HG03457 (cell line): ENCODE data around the gene SAA4.
"Not testable (repeated sequence)": the region's sequence is repeated elsewhere in the genome, so short reads cannot be mapped to it uniquely, and the experiment has no call there.

Source experiments
- ATAC-seq: cut with Tn5 transposase; IDR thresholded peaks from one replicate; pipeline ENCODE4 v1.9.1; 2021; ENCODE audit warnings: moderate number of reproducible peaks; ENCODE audit not compliant: unreplicated experiment

SAA4 gene, protein sequence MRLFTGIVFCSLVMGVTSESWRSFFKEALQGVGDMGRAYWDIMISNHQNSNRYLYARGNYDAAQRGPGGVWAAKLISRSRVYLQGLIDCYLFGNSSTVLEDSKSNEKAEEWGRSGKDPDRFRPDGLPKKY

GRCh38 chr11:18236664-18237356, at the start of gene SAA4:
Gene SAA4 (minus strand): TSS chr11:18236802. CDS start chr11:18235926, 876 bp downstream.
- ATAC-seq, result no peak

DNA sequence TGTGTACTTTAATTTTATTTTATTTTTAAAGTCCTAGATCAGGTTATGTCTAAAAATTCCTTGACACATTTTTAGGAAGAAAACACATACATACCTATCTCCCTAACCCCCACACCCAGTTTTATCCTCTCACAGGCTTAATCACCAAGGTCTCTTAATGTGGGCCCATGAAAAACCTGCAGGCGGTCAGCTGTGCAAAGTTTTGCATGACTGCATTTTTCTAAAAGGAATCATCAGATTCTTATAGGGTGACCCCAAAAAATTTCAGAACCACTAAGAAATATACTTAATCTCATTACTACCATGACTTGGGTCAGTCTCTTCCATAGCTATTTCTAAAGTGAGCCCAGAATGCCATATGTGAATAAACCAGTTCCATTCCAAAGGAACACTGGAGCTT, 49.2 kb upstream of the SAA4 start:
- ATAC-seq, result no peak

DNA sequence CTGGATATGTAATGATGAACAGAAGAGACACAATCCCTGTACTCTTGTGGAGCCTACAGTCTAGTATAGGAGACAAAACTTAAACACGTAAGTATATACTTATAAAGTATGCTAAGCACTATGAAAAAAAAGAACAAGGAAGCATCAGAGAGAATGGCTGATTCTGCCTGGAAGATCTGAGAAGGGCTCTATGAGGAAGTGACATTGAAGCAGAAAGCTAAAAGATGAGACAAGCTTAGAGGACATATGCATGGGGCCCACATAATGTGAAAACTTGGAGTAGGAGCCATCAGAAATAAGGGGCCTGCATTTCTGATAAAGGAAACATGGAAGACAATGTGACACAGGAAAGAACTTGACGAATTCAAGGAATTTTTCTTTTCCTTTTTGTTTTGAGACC, 46.0 kb upstream of the SAA4 start:
- no peak for ATAC-seq

DNA sequence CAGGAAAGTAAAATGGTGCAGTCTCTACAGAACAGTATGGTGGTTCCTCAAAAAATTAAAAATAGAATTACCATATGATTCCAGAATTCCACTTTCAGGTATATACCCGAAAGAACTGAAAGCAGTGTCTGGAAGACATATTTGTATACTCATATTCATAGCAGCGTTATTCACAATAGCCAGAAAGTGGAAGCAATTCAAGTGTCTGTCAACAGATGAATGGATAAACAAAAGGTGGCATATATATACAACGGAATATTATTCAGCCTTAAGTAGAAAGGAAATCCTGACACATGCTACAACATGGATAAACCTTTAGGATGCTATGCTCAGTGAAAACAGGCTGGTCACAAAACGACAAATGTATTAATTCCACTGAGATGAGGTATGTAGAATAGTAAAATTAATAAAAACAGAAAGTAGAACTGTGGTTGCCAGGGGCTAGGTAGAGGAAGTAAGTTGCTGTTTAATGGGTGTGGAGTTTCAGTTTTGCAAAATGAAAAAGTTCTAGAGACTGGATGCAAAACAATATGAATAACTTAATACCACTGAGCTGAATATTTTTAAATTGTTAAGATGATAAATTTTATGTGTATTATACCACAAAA, 43.9 kb upstream of the SAA4 start:
- peak; percentile 61 for ATAC-seq

DNA sequence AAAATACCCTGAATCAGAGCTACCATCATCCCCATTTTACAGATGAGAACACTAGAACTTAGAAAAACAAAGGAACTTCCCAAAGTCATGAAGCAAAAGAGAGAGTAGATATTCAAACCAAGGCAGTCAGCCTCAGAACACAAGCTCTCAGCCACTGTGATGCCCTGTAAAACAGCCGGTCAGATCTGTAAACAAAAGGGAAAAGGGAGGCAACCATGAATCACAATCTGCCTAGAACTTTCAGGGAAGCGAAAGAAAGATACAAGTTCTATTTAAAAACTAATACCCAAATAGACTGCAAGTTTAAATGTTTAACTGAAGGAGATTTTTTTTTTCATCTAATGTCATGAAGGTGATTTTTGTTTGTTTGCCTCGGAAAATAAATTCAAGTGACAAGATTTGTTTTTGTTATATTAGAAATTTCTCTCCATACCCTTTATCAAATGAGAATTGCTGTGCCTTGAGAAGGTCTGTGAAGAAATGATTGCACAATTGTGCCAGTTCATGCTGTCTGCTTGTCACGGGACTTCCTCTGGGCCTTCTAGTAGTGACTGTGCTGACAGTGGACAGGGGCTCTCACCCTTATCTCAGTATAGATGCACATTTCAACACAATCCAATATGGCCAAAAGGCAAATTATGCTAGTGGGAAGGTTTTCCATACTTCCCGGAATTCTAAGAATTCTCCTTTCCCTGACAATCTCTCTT, 41.1 kb upstream of the SAA4 start:
- no peak for ATAC-seq

DNA sequence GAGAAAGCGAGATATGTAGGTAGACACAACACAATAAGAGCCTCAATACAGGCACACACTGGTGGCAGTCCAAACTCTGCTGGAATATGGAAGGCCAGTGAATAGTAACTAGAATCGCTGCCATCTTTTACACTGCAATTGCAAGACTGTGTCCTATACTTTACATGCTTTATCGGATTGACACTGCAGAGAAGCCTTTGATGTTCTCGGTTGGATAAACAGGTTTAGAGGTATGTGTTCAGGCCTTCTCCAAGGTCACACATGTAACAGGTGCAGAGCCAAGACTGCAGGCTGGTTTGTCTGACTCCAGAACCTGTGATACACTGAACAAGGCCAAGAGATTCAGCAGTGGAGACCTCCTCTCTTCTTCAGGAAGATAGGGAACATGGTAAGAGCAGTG, 34.6 kb upstream of the SAA4 start:
- no peak for ATAC-seq

DNA sequence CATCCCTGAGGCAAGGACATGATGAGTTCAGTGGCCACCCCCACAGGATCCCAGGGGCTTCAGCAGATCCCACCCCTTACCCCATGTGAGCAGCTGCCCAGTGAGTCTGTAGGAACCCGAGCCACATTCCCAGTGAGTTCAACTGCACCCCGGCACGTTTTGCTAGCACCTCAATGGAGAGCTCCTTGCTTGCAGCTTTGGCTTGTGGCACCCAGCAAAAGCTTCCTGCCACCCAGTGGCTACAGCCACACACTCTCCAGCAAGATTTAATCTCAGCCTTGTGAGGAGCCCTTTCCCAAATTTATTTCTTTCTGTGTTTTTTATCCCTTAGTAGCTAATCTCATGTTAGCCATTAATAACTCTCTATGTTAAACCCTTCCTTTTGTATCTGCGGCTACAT, 33.5 kb upstream of the SAA4 start:
- no peak for ATAC-seq

DNA sequence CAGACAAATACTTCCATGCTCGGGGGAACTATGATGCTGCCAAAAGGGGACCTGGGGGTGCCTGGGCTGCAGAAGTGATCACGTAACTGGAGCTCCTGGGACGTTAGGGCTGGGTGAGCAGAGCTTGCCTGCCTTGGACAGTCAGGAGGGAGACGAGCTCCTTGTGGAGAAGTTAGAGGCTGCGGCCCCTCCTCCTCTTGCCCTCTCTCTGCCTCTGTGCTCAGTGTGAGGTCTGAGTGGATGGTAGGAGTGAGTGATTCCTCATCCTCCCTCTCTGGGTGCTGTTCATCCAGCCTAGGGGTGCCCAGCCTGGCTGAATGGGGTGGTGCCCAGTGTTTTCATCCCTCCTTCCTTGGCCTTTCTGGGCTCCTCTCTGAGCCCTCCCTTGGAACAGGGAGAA, 32.6 kb upstream of the SAA4 start:
- not testable (repeated sequence) for ATAC-seq

GRCh38 chr11:18267335-18268133, 30.9 kb upstream of the SAA4 start:
- peak; percentile 49 for ATAC-seq

DNA sequence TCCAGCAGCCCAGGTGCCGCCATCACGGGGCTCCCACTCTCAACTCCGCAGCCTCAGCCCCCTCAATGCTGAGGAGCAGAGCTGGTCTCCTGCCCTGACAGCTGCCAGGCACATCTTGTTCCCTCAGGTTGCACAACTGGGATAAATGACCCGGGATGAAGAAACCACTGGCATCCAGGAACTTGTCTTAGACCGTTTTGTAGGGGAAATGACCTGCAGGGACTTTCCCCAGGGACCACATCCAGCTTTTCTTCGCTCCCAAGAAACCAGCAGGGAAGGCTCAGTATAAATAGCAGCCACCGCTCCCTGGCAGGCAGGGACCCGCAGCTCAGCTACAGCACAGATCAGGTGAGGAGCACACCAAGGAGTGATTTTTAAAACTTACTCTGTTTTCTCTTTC, 29.3 kb upstream of the SAA4 start, which contains the start of gene SAA1:
TSS of gene SAA1 (plus strand) at position 316 of the 400 bp plus-strand sequence. CDS start 624 bp downstream, outside the sequence.
- no peak for ATAC-seq

- no peak for ATAC-seq
Measured at GRCh38 chr11:18264677-18265555, 28.3 kb upstream of the SAA4 start.

DNA sequence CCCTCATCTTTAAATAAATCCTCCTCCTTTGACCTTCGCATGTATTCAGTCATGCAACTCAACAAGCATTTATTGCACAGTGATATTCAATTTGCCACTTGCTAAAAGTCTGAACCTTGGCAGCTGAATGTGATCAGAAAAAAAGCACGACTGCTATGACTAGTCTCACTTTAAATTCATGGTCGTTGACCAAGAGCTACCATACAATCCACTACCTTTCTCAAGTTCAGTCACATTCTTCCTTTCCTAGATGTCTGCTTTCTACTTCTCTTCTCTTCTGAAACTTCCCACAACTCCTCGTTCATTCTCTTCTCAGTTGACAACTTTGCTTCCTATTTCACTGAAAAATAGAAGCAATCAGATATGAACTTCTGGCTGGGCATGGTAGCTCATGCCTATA, 27.4 kb upstream of the SAA4 start:
- ATAC-seq, result no peak

DNA sequence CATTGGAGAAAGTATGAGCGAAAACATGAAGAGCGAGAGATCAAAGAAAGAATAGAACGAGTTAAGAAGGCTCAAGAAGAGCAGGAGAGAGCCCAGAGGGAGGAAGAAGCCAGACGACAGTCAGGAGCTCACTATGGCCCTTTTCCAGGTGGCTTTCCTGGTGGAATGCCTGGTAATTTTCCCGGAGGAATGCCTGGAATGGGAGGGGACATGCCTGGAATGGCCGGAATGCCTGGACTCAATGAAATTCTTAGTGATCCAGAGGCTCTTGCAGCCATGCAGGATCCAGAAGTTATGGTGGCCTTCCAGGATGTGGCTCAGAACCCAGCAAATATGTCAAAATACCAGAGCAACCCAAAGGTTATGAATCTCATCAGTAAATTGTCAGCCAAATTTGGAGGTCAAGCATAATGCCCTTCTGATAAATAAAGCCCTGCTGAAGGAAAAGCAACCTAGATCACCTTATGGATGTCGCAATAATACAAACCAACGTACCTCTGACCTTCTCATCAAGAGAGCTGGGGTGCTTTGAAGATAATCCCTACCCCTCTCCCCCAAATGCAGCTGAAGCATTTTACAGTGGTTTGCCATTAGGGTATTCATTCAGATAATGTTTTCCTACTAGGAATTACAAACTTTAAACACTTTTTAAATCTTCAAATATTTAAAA, 26.2 kb upstream of the SAA4 start:
- not testable (repeated sequence) for ATAC-seq

DNA sequence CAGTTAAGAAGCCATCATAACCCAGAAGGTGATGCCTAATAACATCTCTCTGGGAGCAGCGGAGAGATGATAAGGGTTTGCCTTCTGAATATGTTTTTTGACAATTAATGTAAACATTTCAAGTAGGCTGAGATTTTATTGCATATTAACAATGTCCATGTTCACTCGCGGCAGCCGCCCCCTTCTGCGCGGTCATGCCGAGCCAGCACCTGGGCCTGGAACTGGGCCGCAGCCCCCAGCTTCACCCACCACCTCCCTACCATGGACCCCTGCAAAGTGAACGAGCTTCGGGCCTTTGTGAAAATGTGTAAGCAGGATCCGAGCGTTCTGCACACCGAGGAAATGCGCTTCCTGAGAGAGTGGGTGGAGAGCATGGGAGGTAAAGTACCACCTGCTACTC, 25.1 kb upstream of the SAA4 start:
- ATAC-seq, result no peak

DNA sequence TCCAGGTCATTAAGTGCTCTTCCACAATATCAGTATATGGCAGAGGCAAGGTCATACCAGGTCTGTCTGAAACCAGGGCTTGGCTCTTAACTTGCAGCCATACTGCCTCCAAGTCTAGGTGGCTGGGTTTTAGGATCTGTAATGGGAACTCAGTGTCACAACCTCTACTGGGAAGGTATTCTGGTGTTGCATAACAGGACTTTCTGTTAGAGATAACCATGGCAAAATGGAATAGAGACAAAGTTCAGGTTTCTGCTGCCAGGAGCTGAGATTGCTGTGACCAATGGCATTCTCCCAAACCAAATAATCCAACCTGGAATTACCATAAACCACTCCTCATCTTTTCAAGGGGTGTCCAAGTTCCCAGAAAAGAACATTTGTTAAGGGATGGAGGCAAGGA, 22.7 kb upstream of the SAA4 start:
- ATAC-seq, result no peak

DNA sequence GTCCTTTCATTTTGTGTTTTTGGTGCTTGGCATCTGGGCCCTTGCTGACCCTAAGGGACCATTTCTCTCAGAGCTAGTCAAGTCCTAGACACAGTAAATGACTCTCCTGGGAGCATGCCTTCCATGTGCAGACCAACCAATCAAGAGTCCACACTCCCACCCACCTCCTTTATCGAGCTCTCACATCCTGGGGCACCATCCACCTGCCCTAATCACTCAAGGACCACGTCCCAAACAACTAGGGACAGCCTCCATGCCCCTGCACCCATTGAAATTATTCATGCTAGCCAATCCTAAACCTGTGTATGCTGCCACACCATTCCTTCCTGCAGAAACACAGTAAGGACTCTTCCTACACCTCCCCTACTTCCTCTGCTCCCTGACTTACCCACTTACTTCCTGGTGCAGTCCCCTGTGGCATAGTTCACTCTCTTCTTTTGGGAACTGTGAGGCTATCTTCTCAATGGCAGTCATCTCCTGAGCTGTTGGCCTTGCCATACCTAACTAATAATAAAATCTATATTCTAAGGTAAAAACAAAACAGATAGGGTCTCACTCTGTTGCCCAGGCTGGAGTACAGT, 18.3 kb upstream of the SAA4 start:
- no peak for ATAC-seq

GRCh38 chr11:18253778-18254338, 17.3 kb upstream of the SAA4 start:
- no peak for ATAC-seq

- ATAC-seq, result no peak
Measured at GRCh38 chr11:18253233-18253632, 16.6 kb upstream of the SAA4 start.

DNA sequence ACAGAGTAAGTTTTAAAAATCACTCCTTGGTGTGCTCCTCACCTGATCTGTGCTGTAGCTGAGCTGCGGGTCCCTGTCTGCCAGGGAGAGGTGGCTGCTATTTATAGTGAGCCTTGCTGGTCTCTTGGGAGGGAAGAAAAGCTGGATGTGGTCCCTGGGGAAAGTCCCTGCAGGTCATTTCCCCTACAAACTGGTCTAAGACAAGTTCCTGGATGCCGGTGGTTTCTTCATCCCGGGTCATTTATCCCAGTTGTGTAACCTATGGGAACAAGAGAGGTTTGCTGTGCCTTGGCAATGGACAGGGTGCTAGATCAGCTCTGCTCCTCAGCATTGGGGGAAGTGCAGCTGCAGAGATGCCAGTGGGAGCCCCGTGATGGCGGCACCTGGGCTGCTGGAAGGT, 12.0 kb upstream of the SAA4 start, which contains the start of gene SAA2:
TSS of gene SAA2 (minus strand) at position 108 of the 400 bp plus-strand sequence. CDS start 657 bp downstream, outside the sequence.
- ATAC-seq, result no peak
